ENCODE results near the gene OSBPL9.
"Not testable (repeated sequence)": the region's sequence is repeated elsewhere in the genome, so short reads cannot be mapped to it uniquely, and the experiment has no call there.

OSBPL9 gene

GRCh38 chr1:51708911-51709760 lies 92.2 kb downstream of the OSBPL9 start:
- no peak for DNase-seq (ENCODE audit: low read depth, low spot score)

GRCh38 chr1:51709951-51710350 lies 93.1 kb downstream of the OSBPL9 start:
- DNase-seq (ENCODE audit: low read depth, low spot score), result no peak

GRCh38 chr1:51712590-51712989 lies 95.7 kb downstream of the OSBPL9 start:
- DNase-seq (ENCODE audit: low read depth, low spot score), result no peak

GRCh38 chr1:51714374-51715019 lies 97.6 kb downstream of the OSBPL9 start:
- no peak for DNase-seq (ENCODE audit: low read depth, low spot score)

- DNase-seq (ENCODE audit: low read depth, low spot score), result no peak
These were observed 98.5 kb downstream of the OSBPL9 start for GRCh38 chr1:51715369-51715768.

- DNase-seq (ENCODE audit: low read depth, low spot score), result no peak
These were observed 99.9 kb downstream of the OSBPL9 start for GRCh38 chr1:51716746-51717145.

GRCh38 chr1:51717842-51718241 lies 101.0 kb downstream of the OSBPL9 start:
- no peak for DNase-seq (ENCODE audit: low read depth, low spot score)

- no peak for DNase-seq (ENCODE audit: low read depth, low spot score)
These were observed 102.3 kb downstream of the OSBPL9 start for GRCh38 chr1:51719146-51719545.

GRCh38 chr1:51724797-51725196 lies 107.9 kb downstream of the OSBPL9 start:
- no peak for DNase-seq (ENCODE audit: low read depth, low spot score)

GRCh38 chr1:51726051-51726450 lies 109.2 kb downstream of the OSBPL9 start:
- DNase-seq (ENCODE audit: low read depth, low spot score), result no peak

- no peak for DNase-seq (ENCODE audit: low read depth, low spot score)
These were observed 109.8 kb downstream of the OSBPL9 start for GRCh38 chr1:51726544-51727225.

- no peak for DNase-seq (ENCODE audit: low read depth, low spot score)
These were observed 110.5 kb downstream of the OSBPL9 start for GRCh38 chr1:51727366-51727765.

GRCh38 chr1:51728611-51729155 lies 111.8 kb downstream of the OSBPL9 start:
- no peak for DNase-seq (ENCODE audit: low read depth, low spot score)

GRCh38 chr1:51729156-51729823 lies 112.4 kb downstream of the OSBPL9 start:
- DNase-seq (ENCODE audit: low read depth, low spot score), result peak; percentile 62

GRCh38 chr1:51729824-51730301 lies 113.0 kb downstream of the OSBPL9 start:
- no peak for DNase-seq (ENCODE audit: low read depth, low spot score)

GRCh38 chr1:51731998-51732397 lies 115.1 kb downstream of the OSBPL9 start:
- no peak for DNase-seq (ENCODE audit: low read depth, low spot score)

- no peak for DNase-seq (ENCODE audit: low read depth, low spot score)
These were observed 116.0 kb downstream of the OSBPL9 start for GRCh38 chr1:51732701-51733425.

- DNase-seq (ENCODE audit: low read depth, low spot score), result not testable (repeated sequence)
These were observed 116.5 kb downstream of the OSBPL9 start for GRCh38 chr1:51733426-51733774.

- no peak for DNase-seq (ENCODE audit: low read depth, low spot score)
These were observed 117.1 kb downstream of the OSBPL9 start for GRCh38 chr1:51733793-51734522.

All from smooth muscle cell of the brain vasculature (primary cell).